Spleen (tissue), 7 donors: ENCODE results near the gene LMCD1.

Source experiments
- CTCF ChIP-seq, 11 experiments: fragments of 200-600 bp in 7 of 11; fragments of 450-650 bp in 4 of 11; sonication (generic) in 4 of 11; IDR thresholded peaks in 8 of 11; conservative IDR thresholded peaks in 3 of 11; 1 replicate in 7 of 11; 2 replicates in 4 of 11; pipeline versions ENCODE4 v1.4.0 to v1.8.0; 2016 to 2021; ENCODE audit warnings: antibody characterized with exemption in 11 of 11, inconsistent platforms in 4 of 11, mild to moderate bottlenecking in 1 of 11
- POLR2A ChIP-seq, 3 donors: fragments of 450-650 bp; IDR thresholded peaks; one replicate each; pipeline ENCODE4 v1.5.1; 2017; ENCODE audit warnings: antibody characterized with exemption in 3 of 3, mild to moderate bottlenecking in 1 of 3
- POLR2AphosphoS5 ChIP-seq, 3 donors: sonication (generic); formaldehyde crosslinking; IDR thresholded peaks; one replicate each; pipeline ENCODE4 v1.5.1; 2017; ENCODE audit warnings: antibody characterized with exemption in 3 of 3
- donor health status: DM: no; HTN: no; CAD: no; lungs with moderate emphysema.
- donor health status: DM: no; HTN: no; CAD: no.
- donor health status: DM: no; HTN: no; CAD: no.

- TF ChIP-seq POLR2A (IDR thresholded peaks at IDR 0.05) (no peak), POLR2AphosphoS5 (IDR thresholded peaks at IDR 0.05) (no peak), CTCF (IDR thresholded peaks at IDR 0.05 in 8 of 11, conservative IDR thresholded peaks at IDR 0.05 in 3 of 11) (no peak)
Observed at GRCh38 chr3:8524656-8525399, 23.2 kb downstream of the LMCD1 start.
